ENCODE measurements around the gene SDHD.

SDHD gene

DNA sequence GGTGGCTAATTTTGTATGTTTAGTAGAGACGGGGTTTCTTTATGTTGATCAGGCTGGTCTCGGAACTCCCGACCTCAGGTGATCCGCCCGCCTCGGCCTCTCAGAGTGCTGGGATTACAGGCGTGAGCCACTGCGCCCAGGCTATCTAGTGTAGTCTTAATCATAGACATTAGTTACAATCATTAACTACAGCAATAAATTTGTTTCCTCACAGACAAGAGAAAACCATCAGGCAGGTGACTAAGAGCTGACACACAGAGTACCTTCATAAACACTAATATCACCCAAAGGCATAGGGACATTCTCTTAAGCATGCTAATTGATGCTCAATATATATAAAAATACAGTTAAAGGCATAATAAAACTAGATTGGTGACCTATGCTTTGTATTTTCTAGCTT is 19.4 kb downstream of the SDHD start:
- no peak for DNase-seq

DNA sequence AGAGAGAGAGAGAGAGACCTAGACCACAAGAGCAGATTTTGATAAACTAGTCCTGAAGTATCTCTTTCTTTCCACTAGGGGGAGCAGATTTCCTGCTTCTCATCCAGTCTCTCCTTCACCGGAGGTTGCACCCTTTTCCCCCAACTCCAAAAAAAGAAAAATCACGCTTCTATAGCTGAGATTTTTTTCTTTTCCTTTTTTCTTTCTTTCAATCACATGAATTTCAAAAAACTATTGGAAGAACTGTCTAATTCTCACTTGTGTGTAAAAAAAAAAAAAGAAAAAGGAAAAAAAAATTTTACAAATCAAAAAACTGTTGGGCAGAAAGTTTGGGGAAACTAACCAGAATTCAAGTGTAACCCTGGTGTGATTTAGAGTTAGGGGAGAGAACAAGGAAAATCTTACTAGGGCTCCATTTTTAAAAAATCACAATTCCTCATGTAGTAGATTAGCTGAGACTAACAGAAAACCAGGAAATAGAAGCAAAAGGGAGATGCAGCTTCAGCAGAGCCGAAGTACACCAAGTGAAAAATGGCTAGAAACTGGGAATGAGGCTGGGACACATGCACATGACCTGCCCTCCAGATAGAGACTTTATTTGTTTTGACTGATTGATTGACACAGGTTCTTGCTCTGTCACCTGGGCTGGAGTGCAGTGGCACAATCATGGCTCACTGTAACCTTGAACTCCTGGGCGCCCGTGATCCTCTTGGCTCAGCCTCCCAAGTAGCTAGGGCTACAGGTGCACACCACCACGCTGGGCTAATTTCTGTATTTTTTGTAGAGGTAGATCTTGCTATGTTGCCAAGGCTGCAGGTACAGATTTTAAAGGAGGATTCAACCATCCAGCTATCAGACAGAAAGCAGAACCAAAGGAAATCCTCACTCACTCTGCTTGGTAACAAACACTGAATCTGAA is 27.1 kb downstream of the SDHD start:
- peak; percentile 22 for DNase-seq

DNA sequence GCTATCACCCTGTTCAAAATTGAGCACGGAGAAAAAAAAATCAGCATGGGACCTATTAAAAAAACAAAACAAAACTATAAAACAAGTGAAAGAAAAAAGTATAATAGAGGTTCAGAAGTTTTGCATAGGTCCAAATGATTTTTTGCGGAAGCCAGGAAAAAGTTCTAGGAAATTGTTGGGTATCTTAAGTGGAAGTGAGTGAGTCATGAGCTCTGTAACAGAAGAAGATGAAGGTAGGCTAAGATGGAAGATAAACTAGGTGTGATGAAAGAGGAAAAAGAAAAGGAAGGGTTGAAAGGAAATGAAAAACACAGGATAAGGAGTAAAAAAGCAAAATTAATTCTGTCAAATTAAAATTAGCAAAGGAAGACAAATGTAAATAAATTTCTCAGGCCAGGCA is 27.8 kb downstream of the SDHD start:
- DNase-seq = no peak

DNA sequence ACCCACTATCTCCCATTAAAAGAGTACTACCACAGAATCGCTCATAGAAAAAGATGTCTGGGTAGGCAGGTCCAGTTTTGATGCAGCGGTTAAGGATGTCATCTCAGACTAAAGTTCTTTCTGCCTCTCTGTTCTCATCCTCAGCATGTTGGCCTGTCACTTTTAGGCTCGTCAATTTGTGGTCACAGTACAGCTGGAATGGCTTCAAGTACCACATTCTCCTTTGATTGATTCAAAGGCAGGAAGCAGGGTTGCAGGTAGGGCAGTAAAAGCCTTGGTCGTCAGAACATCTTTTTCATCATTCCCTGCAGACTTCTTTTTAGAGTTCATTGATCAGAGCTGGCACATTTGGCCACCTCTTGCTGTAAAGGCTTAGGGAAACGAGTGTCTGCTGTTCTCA is 28.7 kb downstream of the SDHD start:
- no peak for DNase-seq

DNA sequence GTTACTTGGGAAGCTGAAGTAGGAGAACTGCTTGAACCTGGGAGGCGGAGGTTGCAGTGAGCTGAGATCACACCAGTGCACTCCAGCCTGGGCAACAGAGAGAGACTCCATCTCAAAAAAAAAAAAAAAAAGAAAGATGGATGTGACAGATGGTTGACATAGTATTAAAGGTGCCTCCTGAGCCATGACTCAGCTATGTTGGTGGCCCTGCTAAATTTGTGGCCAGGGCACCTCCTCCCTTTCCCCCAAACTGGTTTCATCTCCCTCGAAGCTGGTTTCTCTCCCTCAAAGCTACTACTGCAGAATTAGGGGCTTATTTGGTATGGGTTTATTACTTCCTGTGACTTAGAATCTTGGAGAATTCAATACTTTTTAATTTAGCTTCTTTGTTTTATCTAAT is 31.5 kb downstream of the SDHD start:
- no peak for DNase-seq

DNA sequence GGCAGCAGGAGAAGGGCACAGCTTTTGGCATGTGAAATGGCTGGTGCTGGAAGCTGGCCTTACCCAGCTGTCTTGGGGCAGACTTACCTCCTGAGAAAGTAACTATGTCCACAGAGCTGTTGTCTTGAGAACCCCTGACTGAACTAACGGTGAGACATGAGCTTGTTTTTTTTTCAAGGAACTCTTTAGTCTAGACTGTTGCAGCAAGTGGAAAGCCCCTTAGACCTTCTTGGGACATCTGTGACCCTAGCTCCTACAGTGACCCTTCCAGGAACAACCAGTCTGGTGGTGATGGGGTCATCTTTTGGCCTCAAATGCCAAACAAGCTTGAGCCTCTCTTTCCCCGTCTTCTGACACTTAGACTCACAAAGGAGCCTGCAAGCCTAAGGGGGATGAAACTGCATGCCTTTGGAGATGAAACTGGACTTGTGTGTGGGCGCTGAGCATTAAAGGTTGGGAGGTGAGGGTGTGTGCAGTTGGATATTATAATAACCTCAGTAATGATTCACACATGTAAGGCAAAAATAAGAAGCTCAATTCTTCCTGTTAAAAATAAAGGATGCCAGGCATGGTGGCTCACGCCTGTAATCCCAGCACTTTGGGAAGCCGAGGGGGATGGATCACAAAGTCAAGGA is 35.4 kb downstream of the SDHD start:
- DNase-seq = no peak

DNA sequence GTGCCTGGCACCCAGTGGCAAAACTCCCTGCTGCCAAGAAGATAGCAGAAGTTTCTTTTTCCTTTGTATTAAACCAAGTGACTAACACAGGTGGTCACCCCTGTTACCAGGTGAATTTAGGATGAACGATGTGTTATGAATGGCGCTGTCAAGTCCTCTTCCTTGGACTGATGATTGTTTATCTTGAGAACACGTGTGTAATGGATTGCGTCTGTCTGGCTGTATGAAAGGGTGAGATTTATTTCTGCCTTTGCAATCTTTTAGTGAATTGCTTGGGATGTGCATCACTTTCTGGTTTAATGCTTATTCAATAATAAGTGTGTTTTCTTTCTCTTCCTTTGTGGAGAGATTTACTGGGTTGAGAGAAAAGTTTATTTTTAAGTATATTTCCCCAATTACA is 36.5 kb downstream of the SDHD start:
- DNase-seq = no peak

DNA sequence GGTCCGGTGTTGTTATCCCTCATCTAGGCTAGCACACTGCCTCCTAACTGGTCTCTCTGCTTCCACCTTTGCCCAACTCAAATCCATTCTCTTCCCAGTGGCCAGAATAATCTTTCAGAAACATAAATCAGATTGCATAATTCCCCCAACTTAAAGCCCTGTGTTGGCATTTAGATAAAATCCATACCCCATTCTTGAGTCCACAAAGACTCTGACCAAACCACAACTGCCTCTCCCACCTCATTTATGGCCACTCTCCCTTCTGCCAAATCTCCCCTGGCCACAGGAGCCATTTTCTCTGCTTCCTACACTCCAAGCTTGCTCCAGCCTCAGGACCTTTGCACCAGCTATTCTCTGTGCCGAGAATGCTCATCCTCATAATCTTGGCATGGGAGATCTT is 40.4 kb downstream of the SDHD start:
- no peak for DNase-seq

DNA sequence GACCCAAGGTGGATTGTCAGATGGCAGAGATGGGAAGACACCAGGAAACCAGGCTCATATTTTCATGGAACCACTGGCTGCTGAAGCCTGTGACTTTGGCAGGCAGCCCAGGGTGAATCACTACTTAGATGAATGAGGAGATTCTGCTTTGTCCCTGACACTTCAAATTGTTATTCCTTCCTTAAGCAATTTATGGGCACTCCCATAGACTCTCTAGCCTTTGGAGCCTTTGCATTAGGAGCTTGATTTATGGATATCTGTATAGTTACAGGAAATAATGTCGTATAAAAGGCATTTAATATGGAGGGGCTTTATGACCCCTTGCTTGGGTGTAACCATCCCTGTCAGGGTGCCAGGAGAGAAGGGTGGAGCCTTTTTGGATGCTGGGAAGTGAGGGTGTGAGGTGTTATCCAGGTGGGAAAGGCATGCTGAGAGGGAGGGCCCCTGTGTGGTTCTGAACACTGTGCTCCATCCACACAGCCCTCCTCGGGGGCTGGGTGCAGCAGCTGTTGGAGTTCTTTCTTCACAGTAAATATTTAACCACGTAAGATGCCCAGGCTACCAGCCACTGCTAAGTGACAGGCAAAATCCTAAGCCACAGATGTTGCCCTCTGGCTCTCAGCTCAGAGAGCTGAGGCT is 41.9 kb downstream of the SDHD start:
- peak; percentile 60 for DNase-seq

DNA sequence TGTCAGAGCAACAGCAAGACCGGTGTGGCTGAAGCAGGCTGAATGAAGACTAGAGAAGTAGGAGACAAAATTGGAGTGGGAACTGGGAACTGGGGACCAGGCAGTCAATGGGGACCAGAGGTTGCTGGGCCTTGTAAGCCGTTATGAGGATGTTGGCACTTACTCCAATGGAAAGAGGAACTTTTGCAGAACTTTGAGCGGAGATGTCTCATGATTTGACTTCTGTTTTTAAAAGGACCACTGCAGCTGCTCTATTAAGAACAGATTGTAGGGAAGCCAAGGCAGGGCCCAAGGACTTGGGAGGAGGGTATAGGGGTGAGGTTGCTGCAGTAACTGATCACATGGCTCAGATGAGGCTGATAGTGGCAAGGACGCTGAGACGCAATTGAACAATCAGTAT is 43.0 kb downstream of the SDHD start:
- no peak for DNase-seq

DNA sequence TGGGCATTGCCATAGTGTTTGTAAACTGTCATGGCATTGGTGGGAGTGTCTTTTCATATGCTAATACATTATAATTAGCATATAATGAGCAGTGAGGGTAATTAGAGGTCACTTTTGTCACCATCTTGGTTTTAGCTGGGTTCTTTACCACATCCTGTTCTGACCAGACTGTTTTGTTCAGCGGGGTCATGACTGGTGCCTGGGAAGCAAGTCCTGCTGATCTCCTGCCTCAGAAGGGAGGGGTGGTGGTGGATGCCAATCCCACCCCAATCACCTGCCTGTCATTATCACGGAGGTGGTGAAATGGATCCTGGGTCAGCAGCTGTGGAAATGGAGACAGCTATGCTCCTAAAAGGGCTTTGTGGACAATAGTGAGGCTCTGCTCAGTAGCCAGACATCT is 46.1 kb downstream of the SDHD start:
- DNase-seq = no peak

DNA sequence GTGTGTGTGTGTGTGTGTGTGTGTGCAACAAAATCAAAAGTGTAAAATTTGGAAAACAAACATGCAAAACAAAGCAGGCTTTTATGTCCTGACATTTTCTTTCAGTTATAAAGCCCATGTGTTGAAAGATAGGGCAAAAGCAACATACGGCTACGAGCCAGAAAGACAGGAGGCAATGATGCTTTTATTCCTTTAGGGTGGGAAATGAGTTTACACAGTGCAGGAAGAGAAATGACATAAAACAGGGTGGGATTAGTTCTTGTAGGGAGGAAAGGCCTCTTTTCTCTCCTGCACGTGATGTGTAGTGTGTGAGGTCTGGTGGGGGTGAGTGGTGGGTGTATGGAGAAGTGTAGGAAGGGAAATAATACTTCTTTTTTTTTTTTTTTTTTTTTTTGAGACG is 47.8 kb downstream of the SDHD start:
- no peak for DNase-seq

DNA sequence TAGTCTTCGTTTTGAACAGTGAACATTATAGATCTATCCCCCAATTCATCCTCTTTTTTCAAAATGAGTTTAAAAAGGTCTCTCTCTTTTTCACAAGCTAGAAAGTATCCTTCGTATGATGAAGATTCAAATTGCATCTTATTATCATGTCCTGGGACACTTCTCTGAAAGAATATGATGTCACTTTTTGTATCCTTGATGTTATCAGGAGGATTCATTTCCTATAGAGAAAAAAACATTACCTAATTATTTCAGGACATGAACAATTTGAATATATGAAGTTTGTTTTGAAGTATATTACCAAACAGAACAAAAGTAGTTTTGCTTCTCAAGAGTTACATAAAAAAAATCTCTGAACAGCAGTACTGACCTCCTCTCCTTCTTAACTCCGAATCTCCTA is 56.9 kb downstream of the SDHD start:
- no peak for DNase-seq

Data from NCI-H2227 treated with DMSO at 0.1 percent for 48 hours (cell line).